Eye (tissue), 1 donor: Measurements from ENCODE around the gene LMO7.

ENCODE experiments used
- DNase-seq: peaks from one replicate; pipeline ENCODE4 v3.0.0-alpha.2; 2015

Gene LMO7

DNA sequence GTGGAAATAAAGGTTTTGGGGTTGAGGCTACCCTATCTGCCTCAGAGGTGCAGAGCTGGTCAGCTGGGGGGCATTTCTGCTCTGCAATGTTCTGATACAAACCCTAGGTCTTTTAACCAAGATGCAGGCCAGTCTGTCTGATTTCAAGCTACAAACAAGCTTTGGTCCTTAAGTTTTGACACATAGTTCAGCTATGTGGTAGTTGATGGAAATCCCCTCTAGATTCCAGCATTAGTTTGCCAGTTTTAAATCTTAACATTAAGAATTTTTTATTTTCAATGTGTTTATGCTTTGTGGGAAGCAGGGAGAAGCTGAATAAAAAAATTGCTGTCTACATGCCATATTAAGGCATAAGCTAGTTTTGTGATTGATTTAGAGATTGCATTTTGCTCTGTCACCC lies 225.7 kb downstream of the LMO7 start:
- DNase-seq, result no peak

DNA sequence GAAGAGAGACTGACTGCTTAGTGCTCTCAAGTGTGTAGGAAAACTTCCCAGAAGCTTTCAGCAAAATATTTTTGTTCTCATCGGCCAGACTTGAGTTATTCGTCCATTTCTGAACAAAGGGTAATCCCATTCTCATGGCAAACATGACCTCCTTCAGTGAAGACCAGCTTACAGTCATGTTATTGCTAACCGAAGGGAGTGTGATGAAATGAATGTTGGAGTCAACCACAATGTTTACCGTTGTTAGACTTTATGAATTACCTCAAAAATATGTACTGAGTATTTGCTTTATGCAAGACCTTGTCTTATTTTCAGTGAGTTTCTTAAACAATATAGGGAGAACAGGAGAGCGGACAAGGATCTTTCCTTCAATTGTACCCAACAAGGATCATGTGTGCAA lies 228.6 kb downstream of the LMO7 start:
- no peak for DNase-seq

DNA sequence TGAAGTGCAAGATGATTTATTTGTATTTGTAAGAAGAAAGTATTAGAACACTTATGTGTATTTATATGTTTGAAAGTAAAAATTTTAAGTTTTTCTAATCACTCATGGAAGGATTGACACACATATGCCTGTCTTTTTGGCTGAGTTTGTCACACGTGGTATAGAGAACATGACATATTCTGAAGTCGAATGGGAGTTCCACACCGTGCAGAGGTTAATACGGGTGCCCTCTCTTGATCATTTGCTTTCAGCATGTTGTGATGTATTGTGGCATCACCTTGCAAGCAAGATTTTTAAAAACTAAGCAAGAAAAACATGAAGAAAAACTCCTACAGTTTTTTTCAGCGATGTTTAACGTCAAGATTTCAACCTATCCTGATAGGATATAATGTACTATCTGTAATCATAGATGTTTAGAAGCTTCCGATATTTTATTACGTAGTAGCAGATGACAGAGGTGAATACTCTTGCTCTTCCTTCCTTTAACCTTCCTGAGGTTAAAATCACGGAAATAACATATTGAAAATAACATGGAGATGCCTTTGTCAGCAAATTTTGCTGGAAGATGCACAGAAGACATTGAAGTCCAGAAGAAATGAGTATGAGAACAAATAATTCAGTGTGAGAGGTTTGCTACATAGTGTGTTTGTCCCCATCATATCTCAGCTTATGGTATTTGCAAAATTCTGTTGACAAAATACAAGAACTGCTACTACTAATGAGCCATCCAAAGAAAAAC lies 231.4 kb downstream of the LMO7 start:
- DNase-seq, result no peak

DNA sequence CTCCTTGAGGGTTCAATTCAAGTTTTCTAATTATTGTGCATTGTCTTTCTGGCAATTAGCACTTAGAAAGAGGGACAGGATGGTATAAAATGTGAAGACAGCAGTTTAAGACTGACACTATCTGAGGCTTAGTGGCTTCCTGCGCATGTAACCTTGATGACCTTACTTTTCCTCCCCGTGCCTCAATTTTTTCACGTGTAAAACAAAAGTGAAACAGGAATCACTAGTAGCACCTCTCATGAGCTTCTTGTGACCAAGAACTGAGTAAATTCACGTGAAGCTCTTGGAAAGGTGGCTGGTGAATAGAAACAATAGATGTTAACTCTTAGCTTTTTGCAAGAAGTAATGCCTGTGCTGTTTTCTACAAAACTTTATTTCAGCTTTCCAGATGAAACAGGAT lies 233.9 kb downstream of the LMO7 start:
- no peak for DNase-seq

DNA sequence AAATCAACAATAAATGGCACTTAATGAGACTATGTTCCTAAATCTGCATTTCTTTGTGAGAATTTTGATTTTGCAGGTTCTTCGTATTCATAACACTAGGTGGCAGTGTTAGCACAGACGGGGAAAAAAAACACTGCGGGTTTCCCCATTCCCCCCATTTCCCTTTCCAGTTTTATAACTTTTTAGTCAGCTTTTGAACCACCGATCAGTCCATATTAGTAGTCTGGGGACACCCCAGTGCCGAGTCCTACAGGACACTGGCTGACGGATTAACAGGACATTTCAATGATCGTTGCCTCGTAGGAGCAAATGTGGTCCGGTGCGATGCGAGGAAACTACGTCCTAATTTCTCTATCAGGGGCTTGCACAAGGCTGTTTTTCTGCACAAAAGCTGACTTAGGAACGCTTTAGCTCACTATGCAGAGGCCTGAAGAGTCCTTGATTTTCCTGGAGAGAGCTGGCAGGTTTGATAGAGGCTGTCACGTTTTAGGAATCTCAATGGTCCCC lies 234.3 kb downstream of the LMO7 start:
- DNase-seq, result peak; percentile 69

DNA sequence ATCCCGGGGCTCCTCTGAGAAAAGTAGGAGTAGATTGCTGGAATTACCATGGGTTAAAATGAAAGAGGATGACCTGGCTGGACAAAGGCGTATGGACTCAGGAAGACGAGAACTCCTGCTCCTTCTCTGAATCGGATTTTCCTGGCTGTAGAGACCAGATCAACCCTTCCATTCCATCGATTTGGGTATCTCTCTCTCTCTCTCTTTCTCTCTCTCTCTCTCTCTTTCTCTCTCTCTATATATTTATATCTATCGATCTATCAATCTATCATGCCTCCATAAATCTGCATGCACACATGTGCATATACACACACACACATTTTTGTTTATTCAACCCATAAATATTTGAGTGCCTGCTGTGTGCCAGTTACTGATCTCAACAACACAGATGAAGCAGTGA lies 234.9 kb downstream of the LMO7 start:
- DNase-seq, result no peak

DNA sequence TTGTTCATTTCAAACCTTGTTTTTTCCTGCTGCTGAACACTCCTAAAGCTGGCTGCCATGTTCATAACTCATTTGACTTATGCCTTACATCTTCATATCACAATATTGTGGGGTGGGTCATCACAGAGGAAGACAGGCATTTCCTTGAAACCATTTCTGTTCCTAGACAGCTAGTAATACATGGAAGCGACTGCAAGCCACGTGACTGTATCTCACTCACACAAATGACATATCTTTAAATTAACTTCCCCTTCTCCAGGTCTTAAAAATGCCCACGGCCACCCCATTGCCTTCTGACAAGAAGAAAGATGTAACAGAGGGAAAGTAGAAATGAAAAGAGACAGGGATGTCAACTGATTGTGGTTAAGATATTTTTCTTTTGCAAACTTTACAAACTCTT lies 236.8 kb downstream of the LMO7 start:
- DNase-seq, result no peak

DNA sequence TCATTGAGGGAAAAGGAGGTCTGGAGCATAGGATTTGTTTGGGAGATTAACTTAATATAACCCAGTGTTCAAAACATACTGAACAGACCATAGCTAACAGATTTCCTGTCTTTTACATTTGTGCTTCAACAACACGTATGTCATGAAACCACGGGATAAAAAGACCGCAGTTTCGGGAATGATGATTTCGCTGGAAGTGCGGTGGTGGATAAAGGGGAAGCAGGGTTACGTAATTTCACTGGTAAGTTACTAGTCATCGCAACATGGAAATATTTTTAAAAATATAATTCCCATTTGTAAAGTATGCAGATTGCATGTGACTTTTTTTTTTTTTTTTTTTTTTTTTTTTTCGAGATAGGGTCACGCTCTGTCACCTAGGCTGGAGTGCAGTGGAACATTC lies 237.4 kb downstream of the LMO7 start:
- DNase-seq, result no peak

DNA sequence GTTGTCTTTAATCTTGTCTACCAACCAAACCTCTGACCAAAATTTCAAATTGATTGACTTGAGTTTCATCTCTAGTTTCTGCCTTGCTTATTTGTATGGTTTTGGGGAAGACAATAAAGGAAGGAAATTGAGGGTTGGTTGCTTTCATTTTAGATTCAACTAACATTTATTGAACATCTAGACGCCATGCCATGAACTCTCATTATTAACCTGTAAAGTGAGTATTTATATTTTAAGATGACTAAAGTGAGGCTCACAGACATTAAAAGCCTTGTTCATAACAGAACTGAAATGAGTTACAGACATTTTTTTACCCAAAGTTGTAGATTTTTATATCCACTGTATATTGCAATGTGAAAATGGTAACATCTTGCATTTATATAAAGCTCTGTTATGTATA lies 239.3 kb downstream of the LMO7 start:
- DNase-seq, result no peak

DNA sequence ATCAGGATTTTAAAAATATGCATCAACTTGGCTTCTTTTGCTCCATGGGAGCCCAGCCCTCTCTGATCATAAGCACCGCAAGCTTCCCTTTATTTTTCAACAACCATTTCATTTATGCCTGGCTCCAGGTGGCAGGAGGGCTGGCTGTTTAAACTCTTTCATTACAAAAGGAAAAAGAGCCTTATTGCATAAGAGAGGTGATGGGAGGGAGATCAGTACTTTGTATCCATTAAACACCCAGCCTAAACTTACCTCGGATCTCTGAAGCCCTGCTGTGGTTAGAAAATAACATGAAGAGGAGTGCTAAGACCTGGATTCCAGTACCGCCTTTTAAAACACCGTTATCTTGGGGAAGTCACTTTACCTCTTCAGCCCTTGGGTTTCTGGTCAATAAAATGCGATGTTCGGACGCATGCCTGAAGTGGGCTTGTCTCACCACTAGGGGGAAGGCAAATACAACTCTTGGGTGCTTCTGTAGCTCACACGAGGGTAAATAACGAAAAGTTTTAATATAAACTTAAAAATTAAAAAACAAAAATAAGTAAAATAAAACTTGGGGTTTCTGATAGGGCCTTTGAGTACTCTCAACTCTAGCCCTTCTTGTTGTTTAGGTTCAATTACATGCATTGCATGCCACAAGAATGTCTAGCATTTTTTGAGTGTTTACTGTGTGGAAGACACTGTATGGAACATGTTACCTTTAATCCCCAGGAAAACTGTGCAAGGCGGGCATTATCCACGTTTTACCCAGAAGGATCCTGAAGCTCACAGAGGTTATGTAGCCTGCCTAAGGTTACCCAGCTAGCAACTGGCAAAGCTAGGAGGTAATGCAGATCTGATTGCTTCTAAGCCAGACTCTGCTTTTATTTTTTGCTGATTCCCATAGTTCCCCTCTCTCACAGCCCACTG lies 240.3 kb downstream of the LMO7 start:
- peak; percentile 87 for DNase-seq

DNA sequence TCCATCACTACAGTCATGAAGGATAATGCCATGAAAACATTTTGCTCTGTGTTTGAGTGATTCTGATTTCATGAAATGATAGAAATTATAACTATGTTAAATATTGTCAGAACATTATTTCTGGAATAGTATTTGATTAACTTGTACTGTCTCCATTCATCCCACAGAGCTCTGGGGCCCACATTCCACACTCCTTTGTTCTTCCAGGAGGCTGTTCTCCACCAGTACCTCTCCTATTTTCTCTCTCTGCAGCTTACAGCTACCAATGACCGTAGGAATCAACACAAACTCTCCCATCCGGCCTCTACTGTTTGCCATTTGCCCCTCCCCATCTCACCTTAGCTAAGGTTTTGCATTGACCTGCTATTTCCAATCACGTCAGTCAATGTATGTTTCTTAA lies 240.9 kb downstream of the LMO7 start:
- no peak for DNase-seq

DNA sequence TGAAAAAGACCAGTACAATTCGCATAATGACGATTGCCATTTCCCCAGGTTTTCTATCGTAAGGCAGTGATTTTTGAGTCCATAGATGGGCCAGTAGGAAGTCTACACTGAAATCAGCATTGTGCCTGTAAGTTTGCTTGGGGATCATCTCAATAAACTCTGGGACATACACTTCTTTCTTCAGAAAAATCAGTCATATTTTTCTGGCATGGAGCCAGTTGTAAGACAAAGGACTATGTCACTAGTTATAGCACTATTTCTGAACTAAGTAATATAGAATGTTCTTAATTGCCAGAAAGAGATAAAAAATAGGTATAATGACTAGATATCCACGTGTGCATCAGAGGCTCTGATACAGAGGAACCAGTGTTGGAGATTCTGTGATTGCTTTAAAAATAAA lies 243.5 kb downstream of the LMO7 start:
- no peak for DNase-seq

DNA sequence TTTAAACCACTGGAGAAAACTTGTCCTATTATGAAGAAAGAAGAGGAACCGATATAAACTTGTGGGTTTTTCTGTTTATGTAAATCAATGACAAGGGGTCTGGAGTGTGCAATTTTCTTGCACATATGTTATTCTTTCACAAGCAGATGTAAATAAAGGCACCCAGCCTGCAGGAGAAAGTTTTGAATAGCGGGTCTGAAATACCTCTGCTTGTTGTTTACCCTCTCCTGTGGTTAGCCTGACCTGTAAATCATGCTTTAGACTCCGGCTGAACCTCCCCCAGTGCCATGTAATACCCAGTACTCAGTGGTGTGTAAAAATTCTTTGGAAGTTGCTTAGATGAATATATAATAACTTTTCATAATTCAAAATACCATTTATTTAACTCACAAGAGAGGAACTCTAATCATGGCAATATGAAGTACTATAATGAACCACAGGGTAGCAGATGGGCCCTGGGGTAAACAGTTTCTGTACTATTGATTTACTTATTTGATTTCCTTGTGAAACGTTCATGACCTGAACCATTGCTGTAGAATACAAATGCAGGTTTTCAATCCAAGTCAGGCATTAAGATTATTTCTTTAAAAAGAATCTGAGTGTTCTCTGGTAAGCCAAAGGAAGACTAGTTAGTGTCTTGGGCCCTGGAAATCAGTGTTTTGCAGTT lies 245.1 kb downstream of the LMO7 start:
- no peak for DNase-seq

DNA sequence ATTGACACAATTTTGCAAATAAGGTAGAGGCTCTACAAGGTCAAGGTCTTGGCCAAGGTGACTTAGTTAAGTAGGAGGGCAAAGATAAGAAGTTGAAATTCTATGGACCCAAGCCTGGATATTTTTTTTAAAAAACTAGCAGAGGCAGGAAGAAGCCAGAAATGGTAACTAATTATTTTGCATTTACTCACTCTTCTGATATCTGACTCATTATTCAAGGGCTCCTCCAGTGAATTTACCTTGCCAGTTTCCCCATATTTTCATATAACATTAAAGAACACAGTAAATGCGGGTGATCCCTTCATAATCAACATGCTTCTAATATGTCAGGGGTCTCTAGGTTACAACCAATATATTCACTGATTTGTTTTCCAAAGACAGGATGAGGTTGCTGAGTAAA lies 246.1 kb downstream of the LMO7 start:
- no peak for DNase-seq

DNA sequence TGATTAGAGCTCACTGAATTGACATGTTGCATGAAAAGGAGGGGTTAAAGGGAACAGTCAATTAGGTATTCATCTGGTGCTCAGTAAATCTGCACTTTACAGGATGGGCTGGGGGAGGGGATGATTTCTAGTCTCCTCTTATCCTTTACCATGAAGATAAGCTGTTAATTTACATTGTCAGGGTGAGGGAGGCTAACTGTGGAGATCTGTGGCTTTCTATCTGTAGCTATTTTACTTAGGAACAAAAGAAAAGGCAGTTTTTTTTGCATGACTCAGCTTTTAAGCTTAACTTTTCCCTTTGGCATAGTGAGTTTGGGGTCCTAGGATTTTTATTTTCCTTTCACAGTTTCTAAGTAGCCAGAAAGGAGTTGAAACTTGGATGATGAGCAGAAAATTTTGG lies 253.3 kb downstream of the LMO7 start:
- DNase-seq, result no peak

DNA sequence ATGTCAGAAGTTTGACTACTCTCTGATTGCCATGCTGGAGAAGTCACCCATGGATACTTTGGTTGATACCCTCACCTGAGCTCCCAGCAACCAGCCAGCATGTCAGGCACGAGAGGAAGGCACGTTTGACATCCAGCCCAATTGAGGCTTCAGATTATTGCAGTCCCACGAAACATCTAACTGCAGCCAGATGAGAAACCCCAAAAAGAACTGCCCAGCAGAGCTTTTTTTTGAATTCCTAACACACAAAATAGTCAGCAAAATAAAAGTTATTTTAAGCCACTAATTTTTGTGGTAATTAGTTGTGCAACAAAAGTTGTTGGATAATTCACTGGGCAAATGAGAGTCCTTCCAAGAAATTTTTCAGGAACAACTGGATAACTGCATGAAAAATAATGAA lies 259.0 kb downstream of the LMO7 start:
- no peak for DNase-seq

DNA sequence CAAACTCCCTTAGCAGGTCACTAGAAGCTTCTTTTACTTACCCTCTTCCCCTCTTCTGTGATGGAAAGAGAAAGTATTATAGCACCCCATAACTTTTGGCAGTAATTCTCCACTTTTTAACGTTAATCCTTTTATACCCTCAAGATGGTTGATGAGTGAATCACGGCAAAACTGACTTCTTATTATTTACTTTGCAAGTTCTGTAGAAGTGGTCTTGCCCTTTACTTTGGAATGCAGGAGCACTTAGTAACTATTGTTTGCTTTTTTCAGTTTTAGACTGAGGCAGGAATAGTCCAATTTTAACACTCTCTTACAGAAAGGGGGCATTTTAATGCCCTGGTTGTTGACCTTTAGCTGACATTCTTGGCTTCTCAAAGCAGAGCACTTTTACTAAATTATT lies 260.1 kb downstream of the LMO7 start:
- DNase-seq, result no peak

DNA sequence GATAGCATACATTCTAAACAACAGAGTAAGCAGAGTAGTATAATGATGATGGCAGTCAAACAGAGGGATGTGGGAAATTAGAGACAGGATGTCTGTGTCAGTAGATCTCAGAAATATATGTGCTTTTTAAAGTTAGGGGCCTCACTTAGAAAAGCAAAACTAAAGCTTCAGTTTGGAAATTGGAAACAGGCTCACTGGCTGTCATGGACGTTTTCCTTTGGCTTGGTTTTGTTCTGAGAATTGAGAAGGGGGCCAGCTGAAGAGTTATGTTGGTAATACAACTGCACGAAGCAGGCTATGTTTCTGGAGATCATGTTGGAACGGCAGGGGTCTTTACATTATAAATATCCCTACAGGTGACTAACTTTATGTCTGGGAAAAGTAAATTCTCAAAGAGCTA lies 261.3 kb downstream of the LMO7 start:
- DNase-seq, result peak; percentile 46

DNA sequence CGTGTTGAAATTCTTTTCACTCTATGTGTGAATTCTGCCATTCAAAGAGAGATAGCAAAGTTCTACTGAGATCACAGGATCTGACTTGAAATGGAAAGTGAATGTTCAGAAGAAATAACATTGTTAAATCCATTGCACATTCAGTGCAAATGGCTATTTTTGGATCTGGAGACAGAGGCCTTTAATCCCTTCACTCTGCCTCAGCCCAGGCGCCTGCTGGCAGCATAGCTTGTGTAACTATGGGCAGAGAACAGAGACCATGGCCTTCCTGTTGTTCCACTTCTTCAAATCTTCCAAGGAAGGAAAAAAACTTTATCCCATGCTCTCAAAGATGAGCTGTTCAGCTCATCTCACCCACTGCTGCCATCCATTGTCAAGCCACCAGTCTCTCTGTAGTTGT lies 265.4 kb downstream of the LMO7 start:
- no peak for DNase-seq

DNA sequence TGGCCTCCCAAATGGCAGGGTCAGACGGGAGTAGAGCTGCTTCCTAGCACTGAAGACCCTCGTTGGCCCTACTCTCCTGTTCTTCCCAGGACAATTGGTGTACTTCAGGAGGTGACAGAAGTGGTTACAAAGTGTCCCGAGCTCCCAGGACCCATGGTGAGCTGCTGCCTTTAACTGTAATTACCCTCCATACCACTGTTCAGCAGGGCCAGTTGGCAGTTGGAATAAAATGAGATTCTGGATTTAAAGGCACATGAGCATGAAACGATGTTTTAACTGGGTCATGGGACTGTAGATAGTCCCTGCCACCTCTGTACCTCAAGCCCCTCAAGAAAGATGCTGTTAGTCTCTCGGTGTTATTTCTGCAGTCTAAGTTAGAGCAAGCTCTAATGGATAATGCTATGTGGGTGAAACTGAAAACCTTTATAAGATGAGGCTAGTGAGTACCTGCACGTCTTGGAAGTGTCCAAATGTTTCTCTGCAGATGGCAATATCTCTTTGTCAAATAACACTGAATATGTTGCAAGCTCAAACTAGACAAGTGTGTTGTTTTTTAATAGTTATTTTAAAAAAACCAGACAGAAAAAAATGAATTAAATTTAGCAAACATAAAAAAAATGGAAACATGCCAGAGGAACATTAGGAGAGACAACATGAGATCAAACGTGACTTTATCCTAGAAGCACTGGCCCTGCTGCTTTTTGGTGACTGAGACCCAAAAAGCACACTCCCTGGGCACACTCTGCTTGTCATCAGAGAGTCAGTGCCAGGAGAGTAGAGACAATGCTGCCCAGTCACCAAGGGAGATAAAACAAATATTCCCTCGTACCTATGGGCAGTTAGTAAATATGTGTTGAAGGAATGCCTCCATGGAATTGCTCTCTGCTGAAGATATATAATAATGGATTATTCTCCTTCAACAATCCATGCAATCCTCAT lies 266.3 kb downstream of the LMO7 start:
- DNase-seq, result no peak

DNA sequence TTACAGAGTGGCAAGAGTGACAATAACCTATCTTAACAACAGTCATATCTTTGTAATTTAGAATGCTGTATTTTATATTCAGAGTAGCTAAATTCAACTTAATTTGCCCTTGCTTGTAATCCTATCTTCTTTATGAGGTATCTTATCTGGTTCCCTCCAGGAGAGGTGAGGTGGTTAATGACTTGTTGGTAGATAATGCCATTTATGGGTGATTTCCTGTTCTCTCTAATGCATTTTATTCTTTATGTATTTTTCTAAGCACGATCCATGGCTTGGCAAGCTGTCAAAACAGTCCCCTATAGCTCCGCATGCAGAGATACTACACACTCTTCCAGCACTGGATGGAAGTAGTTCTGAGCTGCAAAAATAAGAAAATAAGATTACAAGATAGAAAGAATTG lies 267.9 kb downstream of the LMO7 start:
- DNase-seq, result no peak

DNA sequence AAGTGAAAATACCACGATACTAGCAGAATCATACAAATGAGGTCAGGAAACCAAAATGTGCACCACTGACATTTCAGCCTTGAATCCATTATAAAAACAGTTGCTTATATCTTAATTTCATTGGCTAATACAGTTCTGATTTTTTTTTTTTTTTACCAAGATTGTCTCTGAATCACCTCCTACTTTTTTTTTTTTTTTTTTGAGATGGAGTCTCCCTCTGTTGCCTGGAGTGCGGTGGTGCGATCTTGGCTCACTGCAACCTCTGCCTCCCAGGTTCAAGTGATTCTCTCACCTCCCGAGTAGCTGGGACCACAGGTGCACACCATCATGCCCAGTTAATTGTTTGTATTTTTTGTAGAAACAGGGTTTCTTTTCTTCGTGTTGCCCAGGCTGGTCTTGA lies 270.2 kb downstream of the LMO7 start:
- DNase-seq, result no peak

DNA sequence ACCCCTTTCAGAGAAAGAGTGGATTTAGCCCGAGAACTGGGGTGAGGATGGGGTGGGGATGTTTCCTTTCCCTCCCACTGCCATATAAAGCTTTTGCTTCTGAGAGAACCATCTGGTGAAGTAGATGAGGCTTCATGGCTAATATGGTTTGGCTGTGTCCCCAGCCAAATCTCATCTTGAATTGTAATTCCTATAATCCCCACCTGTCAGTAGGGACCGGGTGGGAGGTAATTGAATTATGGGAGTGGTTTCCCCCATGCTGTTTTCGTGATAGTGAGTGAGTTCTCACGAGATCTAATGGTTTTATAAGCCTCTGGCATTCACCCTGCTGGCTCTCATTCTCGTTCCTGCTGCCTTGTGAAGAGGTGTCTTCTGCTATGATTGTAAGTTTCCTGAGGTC lies 270.9 kb downstream of the LMO7 start:
- no peak for DNase-seq
